Activated CD4-positive, alpha-beta T cell treated with anti-CD3 and anti-CD28 coated beads, Interleukin-2, amount 50 U/mL, for 48 hours (primary cell): ENCODE measurements around the gene MATCAP1.

ENCODE experiments used
- DNase-seq, 2 experiments: peaks; one replicate each; pipeline ENCODE4 v3.0.0-alpha.2; 2020

MATCAP1 gene

GRCh38 chr16:67183627-67184452 is at the start of gene MATCAP1:
Gene MATCAP1, minus strand, starts transcription at chr16:67183963. Its CDS starts 3,353 bp downstream, at chr16:67180610.
- DNase-seq: peak; percentile 95 to 97

- no peak for DNase-seq
Measured at GRCh38 chr16:67230809-67231660, 47.3 kb upstream of the MATCAP1 start.

- DNase-seq: no peak
Measured at GRCh38 chr16:67229906-67230808, 46.4 kb upstream of the MATCAP1 start.

- DNase-seq: no peak
Measured at GRCh38 chr16:67228905-67229304, 45.1 kb upstream of the MATCAP1 start.

- DNase-seq: no peak
Measured at GRCh38 chr16:67228034-67228785, 44.4 kb upstream of the MATCAP1 start.

- DNase-seq: no peak
Measured at GRCh38 chr16:67227567-67227921, 43.8 kb upstream of the MATCAP1 start.

GRCh38 chr16:67226804-67227566 is 43.2 kb upstream of the MATCAP1 start, which contains the start of gene TMEM208:
Gene TMEM208, plus strand, starts transcription at chr16:67227130. Its CDS starts 89 bp downstream, at chr16:67227219.
- peak; percentile 99 for DNase-seq

GRCh38 chr16:67226295-67226803 is 42.6 kb upstream of the MATCAP1 start:
- DNase-seq: no peak

- DNase-seq: no peak
Measured at GRCh38 chr16:67223992-67224391, 40.2 kb upstream of the MATCAP1 start.

- no peak for DNase-seq
Measured at GRCh38 chr16:67216612-67217490, 33.1 kb upstream of the MATCAP1 start.

GRCh38 chr16:67215706-67216105 is 31.9 kb upstream of the MATCAP1 start:
- no peak for DNase-seq

GRCh38 chr16:67213197-67214019 is 29.6 kb upstream of the MATCAP1 start:
- DNase-seq: no peak

GRCh38 chr16:67212766-67213165 is 29.0 kb upstream of the MATCAP1 start:
- no peak for DNase-seq

- no peak for DNase-seq
Measured at GRCh38 chr16:67211674-67212073, 27.9 kb upstream of the MATCAP1 start.

- no peak for DNase-seq
Measured at GRCh38 chr16:67210069-67210937, 26.5 kb upstream of the MATCAP1 start.

GRCh38 chr16:67209565-67209964 is 25.8 kb upstream of the MATCAP1 start:
- no peak for DNase-seq

GRCh38 chr16:67208154-67208896 is 24.6 kb upstream of the MATCAP1 start:
- no peak for DNase-seq
